K562 (cell line): ENCODE data around the gene PTAFR. TPM values are rescaled to one million over a fixed set of nuclear protein-coding genes. Genes with fewer than 3 reads are reported as not detected.

Experiments used
- CBX2 ChIP-seq: fragments of 200-600 bp; sonication (generic); IDR thresholded peaks from one replicate; pipeline ENCODE4 v1.6.1; 2012; ENCODE audit warnings: mild to moderate bottlenecking, low read length, inconsistent platforms; ENCODE audit not compliant: insufficient read depth, poor library complexity, severe bottlenecking
- CEBPB ChIP-seq: fragments of 450-650 bp; IDR thresholded peaks from 2 replicates; pipeline ENCODE4 v1.6.1; 2016; ENCODE audit warnings: missing genetic modification characterization, missing compliant biosample characterization
- DPF2 ChIP-seq: fragments of 450-650 bp; IDR thresholded peaks from 2 replicates; pipeline ENCODE4 v1.6.1; 2016
- ELF4 ChIP-seq: fragments of 450-650 bp; formaldehyde crosslinking; IDR thresholded peaks from 2 replicates; pipeline ENCODE4 v1.4.0; 2022; ENCODE audit warnings: missing genetic modification characterization
- HDAC1 ChIP-seq, 2 experiments: fragments of 450-650 bp; IDR thresholded peaks; 2 replicates each; pipeline ENCODE4 v1.6.1; 2016 to 2017; ENCODE audit warnings: inconsistent platforms in 1 of 2, mild to moderate bottlenecking in 1 of 2, moderate library complexity in 1 of 2
- JUNB ChIP-seq: fragments of 450-650 bp; formaldehyde crosslinking; conservative IDR thresholded peaks from 2 replicates; pipeline ENCODE4 v1.4.0; 2020; ENCODE audit warnings: mild to moderate bottlenecking
- KLF6 ChIP-seq: fragments of 250-450 bp; sonication (Bioruptor Pico); IDR thresholded peaks from 2 replicates; pipeline ENCODE4 v1.4.0; 2020; ENCODE audit warnings: mild to moderate bottlenecking, moderate library complexity, borderline replicate concordance
- NEUROD1 ChIP-seq: fragments of 150-350 bp; IDR thresholded peaks from 2 replicates; pipeline ENCODE4 v1.6.1; 2014; ENCODE audit warnings: borderline replicate concordance, low read length, low read depth; ENCODE audit not compliant: partially characterized antibody
- PCBP1 ChIP-seq: fragments of 200-400 bp; formaldehyde crosslinking; IDR thresholded peaks from 2 replicates; pipeline ENCODE4 v1.6.1; 2018; ENCODE audit warnings: mild to moderate bottlenecking, low read depth, low read length; ENCODE audit not compliant: poor library complexity, severe bottlenecking
- POLR2H ChIP-seq: IDR thresholded peaks from 2 replicates; pipeline ENCODE4 v1.6.1; 2016; ENCODE audit warnings: missing genetic modification characterization, low read depth, mild to moderate bottlenecking, control low read depth, missing compliant biosample characterization, moderate library complexity
- POLR3A ChIP-seq: IDR thresholded peaks from 2 replicates; pipeline ENCODE4 v1.6.1; 2011; ENCODE audit warnings: borderline replicate concordance, mild to moderate bottlenecking, moderate library complexity; ENCODE audit not compliant: insufficient read length, insufficient read depth; ENCODE audit errors: extremely low read depth
- TAL1 ChIP-seq: fragments of 450-650 bp; IDR thresholded peaks from 2 replicates; pipeline ENCODE4 v1.6.1; 2016; ENCODE audit warnings: mild to moderate bottlenecking
- ZNF23 ChIP-seq: fragments of 250-450 bp; sonication (Bioruptor Pico); IDR thresholded peaks from 2 replicates; pipeline ENCODE4 v1.4.0; 2020; ENCODE audit warnings: mild to moderate bottlenecking
- ZNF766 ChIP-seq: fragments of 200-800 bp; sonication (Bioruptor generic); conservative IDR thresholded peaks from 2 replicates; pipeline ENCODE4 v1.6.1; 2016; ENCODE audit warnings: missing genetic modification characterization, missing compliant biosample characterization
- polyA plus RNA-seq, 8 experiments: library from polyadenylated mRNA; depleted of rRNA in 4 of 8; stranded (reverse) in 5 of 8; unstranded in 3 of 8; fragments of >200 nt; fragmentation: Nextera tagmentation in 2 of 8; fragmentation: Illumina TruSeq in 1 of 8; extraction: Ambion mirVana in 2 of 8; extraction: Trizol in 1 of 8; gene quantifications; 2 replicates each; pipeline versions ENCODE4 v1.2.1 to v1.2.3, GENCODE V29; 2011 to 2014; ENCODE audit warnings: inconsistent platforms in 1 of 8, missing spikeins in 1 of 8
- total RNA-seq, 7 experiments: library from RNA; depleted of rRNA in 6 of 7; stranded (reverse); fragments of >200 nt in 6 of 7; fragmentation: Illumina TruSeq in 2 of 7; extraction: Trizol in 2 of 7; gene quantifications; 2 replicates each; pipeline versions ENCODE4 v1.2.1 to v1.2.3, GENCODE V29; 2011 to 2021; ENCODE audit warnings: low replicate concordance in 1 of 7
- TF ChIP-seq, protein P1 (sequence below): fragments of 200-600 bp; sonication (generic); IDR thresholded peaks from one replicate; pipeline ENCODE4 v1.6.1; 2012; ENCODE audit warnings: mild to moderate bottlenecking, low read depth, low read length, inconsistent platforms
- TF ChIP-seq, protein P2 (sequence below): fragments of 450-650 bp; formaldehyde crosslinking; IDR thresholded peaks from 2 replicates; pipeline ENCODE4 v1.4.0; 2022; ENCODE audit warnings: missing genetic modification characterization

The PTAFR gene
- total and polyA plus RNA-seq, 9 of the 15 experiments (the other 6 are each of a cell fraction or from before 2014, with no cell fraction given): 0.15 to 0.55 (median 0.40) TPM; not detected in 1

- TF ChIP-seq, protein P1, sequence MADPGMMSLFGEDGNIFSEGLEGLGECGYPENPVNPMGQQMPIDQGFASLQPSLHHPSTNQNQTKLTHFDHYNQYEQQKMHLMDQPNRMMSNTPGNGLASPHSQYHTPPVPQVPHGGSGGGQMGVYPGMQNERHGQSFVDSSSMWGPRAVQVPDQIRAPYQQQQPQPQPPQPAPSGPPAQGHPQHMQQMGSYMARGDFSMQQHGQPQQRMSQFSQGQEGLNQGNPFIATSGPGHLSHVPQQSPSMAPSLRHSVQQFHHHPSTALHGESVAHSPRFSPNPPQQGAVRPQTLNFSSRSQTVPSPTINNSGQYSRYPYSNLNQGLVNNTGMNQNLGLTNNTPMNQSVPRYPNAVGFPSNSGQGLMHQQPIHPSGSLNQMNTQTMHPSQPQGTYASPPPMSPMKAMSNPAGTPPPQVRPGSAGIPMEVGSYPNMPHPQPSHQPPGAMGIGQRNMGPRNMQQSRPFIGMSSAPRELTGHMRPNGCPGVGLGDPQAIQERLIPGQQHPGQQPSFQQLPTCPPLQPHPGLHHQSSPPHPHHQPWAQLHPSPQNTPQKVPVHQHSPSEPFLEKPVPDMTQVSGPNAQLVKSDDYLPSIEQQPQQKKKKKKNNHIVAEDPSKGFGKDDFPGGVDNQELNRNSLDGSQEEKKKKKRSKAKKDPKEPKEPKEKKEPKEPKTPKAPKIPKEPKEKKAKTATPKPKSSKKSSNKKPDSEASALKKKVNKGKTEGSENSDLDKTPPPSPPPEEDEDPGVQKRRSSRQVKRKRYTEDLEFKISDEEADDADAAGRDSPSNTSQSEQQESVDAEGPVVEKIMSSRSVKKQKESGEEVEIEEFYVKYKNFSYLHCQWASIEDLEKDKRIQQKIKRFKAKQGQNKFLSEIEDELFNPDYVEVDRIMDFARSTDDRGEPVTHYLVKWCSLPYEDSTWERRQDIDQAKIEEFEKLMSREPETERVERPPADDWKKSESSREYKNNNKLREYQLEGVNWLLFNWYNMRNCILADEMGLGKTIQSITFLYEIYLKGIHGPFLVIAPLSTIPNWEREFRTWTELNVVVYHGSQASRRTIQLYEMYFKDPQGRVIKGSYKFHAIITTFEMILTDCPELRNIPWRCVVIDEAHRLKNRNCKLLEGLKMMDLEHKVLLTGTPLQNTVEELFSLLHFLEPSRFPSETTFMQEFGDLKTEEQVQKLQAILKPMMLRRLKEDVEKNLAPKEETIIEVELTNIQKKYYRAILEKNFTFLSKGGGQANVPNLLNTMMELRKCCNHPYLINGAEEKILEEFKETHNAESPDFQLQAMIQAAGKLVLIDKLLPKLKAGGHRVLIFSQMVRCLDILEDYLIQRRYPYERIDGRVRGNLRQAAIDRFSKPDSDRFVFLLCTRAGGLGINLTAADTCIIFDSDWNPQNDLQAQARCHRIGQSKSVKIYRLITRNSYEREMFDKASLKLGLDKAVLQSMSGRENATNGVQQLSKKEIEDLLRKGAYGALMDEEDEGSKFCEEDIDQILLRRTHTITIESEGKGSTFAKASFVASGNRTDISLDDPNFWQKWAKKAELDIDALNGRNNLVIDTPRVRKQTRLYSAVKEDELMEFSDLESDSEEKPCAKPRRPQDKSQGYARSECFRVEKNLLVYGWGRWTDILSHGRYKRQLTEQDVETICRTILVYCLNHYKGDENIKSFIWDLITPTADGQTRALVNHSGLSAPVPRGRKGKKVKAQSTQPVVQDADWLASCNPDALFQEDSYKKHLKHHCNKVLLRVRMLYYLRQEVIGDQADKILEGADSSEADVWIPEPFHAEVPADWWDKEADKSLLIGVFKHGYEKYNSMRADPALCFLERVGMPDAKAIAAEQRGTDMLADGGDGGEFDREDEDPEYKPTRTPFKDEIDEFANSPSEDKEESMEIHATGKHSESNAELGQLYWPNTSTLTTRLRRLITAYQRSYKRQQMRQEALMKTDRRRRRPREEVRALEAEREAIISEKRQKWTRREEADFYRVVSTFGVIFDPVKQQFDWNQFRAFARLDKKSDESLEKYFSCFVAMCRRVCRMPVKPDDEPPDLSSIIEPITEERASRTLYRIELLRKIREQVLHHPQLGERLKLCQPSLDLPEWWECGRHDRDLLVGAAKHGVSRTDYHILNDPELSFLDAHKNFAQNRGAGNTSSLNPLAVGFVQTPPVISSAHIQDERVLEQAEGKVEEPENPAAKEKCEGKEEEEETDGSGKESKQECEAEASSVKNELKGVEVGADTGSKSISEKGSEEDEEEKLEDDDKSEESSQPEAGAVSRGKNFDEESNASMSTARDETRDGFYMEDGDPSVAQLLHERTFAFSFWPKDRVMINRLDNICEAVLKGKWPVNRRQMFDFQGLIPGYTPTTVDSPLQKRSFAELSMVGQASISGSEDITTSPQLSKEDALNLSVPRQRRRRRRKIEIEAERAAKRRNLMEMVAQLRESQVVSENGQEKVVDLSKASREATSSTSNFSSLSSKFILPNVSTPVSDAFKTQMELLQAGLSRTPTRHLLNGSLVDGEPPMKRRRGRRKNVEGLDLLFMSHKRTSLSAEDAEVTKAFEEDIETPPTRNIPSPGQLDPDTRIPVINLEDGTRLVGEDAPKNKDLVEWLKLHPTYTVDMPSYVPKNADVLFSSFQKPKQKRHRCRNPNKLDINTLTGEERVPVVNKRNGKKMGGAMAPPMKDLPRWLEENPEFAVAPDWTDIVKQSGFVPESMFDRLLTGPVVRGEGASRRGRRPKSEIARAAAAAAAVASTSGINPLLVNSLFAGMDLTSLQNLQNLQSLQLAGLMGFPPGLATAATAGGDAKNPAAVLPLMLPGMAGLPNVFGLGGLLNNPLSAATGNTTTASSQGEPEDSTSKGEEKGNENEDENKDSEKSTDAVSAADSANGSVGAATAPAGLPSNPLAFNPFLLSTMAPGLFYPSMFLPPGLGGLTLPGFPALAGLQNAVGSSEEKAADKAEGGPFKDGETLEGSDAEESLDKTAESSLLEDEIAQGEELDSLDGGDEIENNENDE: no peak
- TF ChIP-seq CEBPB (0 out of 2 replicates have a peak, but pooled peaks have one; percentile 33), PCBP1 (no peak), POLR3A (peak; percentile 14), JUNB (CRISPR knock-in tag) (no peak), CBX2 (no peak), ZNF23 (CRISPR knock-in tag) (no peak), HDAC1 (IDR thresholded peaks at IDR 0.05) (no peak), ZNF766 (CRISPR knock-in tag) (peak; percentile 76), ELF4 (no peak), NEUROD1 (no peak), KLF6 (CRISPR knock-in tag) (no peak), DPF2 (peak; percentile 78), TAL1 (no peak; the same call in 1 of the 2 replicates), POLR2H (tag) (no peak)
- TF ChIP-seq, protein P2, sequence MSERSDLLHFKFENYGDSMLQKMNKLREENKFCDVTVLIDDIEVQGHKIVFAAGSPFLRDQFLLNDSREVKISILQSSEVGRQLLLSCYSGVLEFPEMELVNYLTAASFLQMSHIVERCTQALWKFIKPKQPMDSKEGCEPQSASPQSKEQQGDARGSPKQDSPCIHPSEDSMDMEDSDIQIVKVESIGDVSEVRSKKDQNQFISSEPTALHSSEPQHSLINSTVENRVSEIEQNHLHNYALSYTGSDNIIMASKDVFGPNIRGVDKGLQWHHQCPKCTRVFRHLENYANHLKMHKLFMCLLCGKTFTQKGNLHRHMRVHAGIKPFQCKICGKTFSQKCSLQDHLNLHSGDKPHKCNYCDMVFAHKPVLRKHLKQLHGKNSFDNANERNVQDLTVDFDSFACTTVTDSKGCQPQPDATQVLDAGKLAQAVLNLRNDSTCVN (CRISPR knock-in tag): no peak
These were observed 57.7 kb downstream of the PTAFR start (continued) for GRCh38 chr1:28118640-28119307.
